Tibial nerve (tissue), 4 donors: ENCODE measurements around the gene GBP7. TPM values are rescaled to one million over a fixed set of nuclear protein-coding genes. Genes with fewer than 3 reads are reported as not detected.

Experiments used
- DNase-seq, 2 donors: peaks; one replicate each; pipeline ENCODE4 v3.0.0-alpha.2; 2019; ENCODE audit warnings: low spot score in 2 of 2
- H3K27ac ChIP-seq, 4 donors: fragments of 200-600 bp; sonication (generic) in 3 of 4; one replicate each; pipeline ENCODE4 v1.5.1; 2017 to 2019; ENCODE audit warnings: mild to moderate bottlenecking in 1 of 4
- H3K27me3 ChIP-seq, 2 donors: fragments of 200-600 bp; sonication (generic) in 1 of 2; one replicate each; pipeline versions ENCODE4 v1.5.1 to v1.6.0; 2017 to 2019
- H3K36me3 ChIP-seq, 3 donors: fragments of 200-600 bp; sonication (generic); one replicate each; pipeline ENCODE4 v1.5.1; 2018 to 2019
- H3K4me1 ChIP-seq, 4 donors: fragments of 200-600 bp; sonication (generic) in 3 of 4; one replicate each; pipeline ENCODE4 v1.5.1; 2017 to 2019
- H3K4me3 ChIP-seq, 4 donors: fragments of 200-600 bp; sonication (generic) in 3 of 4; one replicate each; pipeline ENCODE4 v1.5.1; 2017 to 2019; ENCODE audit warnings: mild to moderate bottlenecking in 1 of 4, moderate library complexity in 1 of 4
- H3K9me3 ChIP-seq, 4 donors: fragments of 200-600 bp; sonication (generic) in 3 of 4; one replicate each; pipeline ENCODE4 v1.5.1; 2017 to 2019
- CTCF ChIP-seq, 5 experiments: fragments of 200-600 bp in 3 of 5; fragments of 450-650 bp in 2 of 5; sonication (generic) in 3 of 5; IDR thresholded peaks; one replicate each; pipeline ENCODE4 v1.5.1; 2016 to 2019; ENCODE audit warnings: antibody characterized with exemption in 5 of 5, mild to moderate bottlenecking in 3 of 5, moderate library complexity in 2 of 5
- EP300 ChIP-seq, 2 donors: sonication (generic); formaldehyde crosslinking; IDR thresholded peaks; one replicate each; pipeline ENCODE4 v1.6.1; 2017; ENCODE audit warnings: antibody characterized with exemption in 2 of 2, mild to moderate bottlenecking in 1 of 2
- POLR2A ChIP-seq, 2 donors: fragments of 450-650 bp; IDR thresholded peaks; one replicate each; pipeline ENCODE4 v1.6.1; 2017; ENCODE audit warnings: antibody characterized with exemption in 2 of 2, mild to moderate bottlenecking in 2 of 2, moderate library complexity in 2 of 2
- WGBS, 2 donors: methylation state at CpG; one replicate each; pipeline ENCODE4 v1.1.5; 2018; 5-methylcytosine and 5-hydroxymethylcytosine counted together
- total RNA-seq, 4 donors: library from RNA; depleted of rRNA; stranded (reverse); fragments of >200 nt; gene quantifications; one replicate each; pipeline ENCODE4 v1.1.0, GENCODE V29; 2016

The GBP7 gene
- total RNA-seq, 4 donors from 2014 or later = not detected

GRCh38 chr1:89121641-89122040 is 54.2 kb downstream of the GBP7 start:
- no peak overlapping the region for H3K4me3 ChIP-seq
- peaks cover 0 to 37% (median 11%) of the 10 kb centered on the region in 4 donors for H3K4me1 ChIP-seq
- no peaks in the 10 kb centered on the region for H3K9me3 ChIP-seq
- no peaks in the 10 kb centered on the region for H3K27me3 ChIP-seq
- peaks cover 0 to 51% (median 21%) of the 10 kb centered on the region in 3 donors for H3K36me3 ChIP-seq
- no peak overlapping the region for H3K27ac ChIP-seq
- 93 to 94% methylated on average over 8 of the region's 8 CpGs for WGBS, 2 donors
- TF ChIP-seq POLR2A (IDR thresholded peaks at IDR 0.05) (no peak), CTCF (IDR thresholded peaks at IDR 0.05) (no peak), EP300 (IDR thresholded peaks at IDR 0.05) (no peak)
- no peak for DNase-seq

GRCh38 chr1:89114662-89115061 is 61.1 kb downstream of the GBP7 start:
- Histone ChIP-seq H3K4me1 (peaks cover 0 to 6% (median 0%) of the 10 kb centered on the region in 4 donors), H3K27ac (no peak overlapping the region), H3K9me3 (no peaks in the 10 kb centered on the region), H3K4me3 (no peak overlapping the region), H3K27me3 (no peaks in the 10 kb centered on the region), H3K36me3 (peaks cover 0 to 98% (median 14%) of the 10 kb centered on the region in 3 donors)
- 85 to 86% methylated on average over 2 of the region's 2 CpGs for WGBS, 2 donors
- TF ChIP-seq CTCF (IDR thresholded peaks at IDR 0.05) (no peak), POLR2A (IDR thresholded peaks at IDR 0.05) (no peak), EP300 (IDR thresholded peaks at IDR 0.05) (no peak)
- DNase-seq = no peak

- H3K27ac ChIP-seq = peak overlapping the region in 1 of 4 donors; percentile 20
- H3K4me1 ChIP-seq = peaks cover 0 to 6% (median 0%) of the 10 kb centered on the region in 4 donors
- WGBS, 2 donors = 49 to 50% methylated on average over 5 of the region's 5 CpGs
- no peak for TF ChIP-seq POLR2A (IDR thresholded peaks at IDR 0.05)
- TF ChIP-seq EP300 (IDR thresholded peaks at IDR 0.05) = no peak
- TF ChIP-seq CTCF (IDR thresholded peaks at IDR 0.05) = no peak
- H3K36me3 ChIP-seq = peaks cover 0 to 98% (median 6%) of the 10 kb centered on the region in 3 donors
- DNase-seq = no peak
- no peak overlapping the region for H3K4me3 ChIP-seq
- no peaks in the 10 kb centered on the region for H3K27me3 ChIP-seq
- H3K9me3 ChIP-seq = no peaks in the 10 kb centered on the region
Measured at GRCh38 chr1:89112871-89113613, 62.8 kb downstream of the GBP7 start.

GRCh38 chr1:89104687-89105086 is 71.1 kb downstream of the GBP7 start:
- H3K27ac ChIP-seq = no peak overlapping the region
- H3K4me3 ChIP-seq = no peak overlapping the region
- no peaks in the 10 kb centered on the region for H3K9me3 ChIP-seq
- no peaks in the 10 kb centered on the region for H3K27me3 ChIP-seq
- no peak for TF ChIP-seq CTCF (IDR thresholded peaks at IDR 0.05)
- TF ChIP-seq EP300 (IDR thresholded peaks at IDR 0.05) = no peak
- no peak for TF ChIP-seq POLR2A (IDR thresholded peaks at IDR 0.05)
- no peaks in the 10 kb centered on the region for H3K4me1 ChIP-seq
- no peak for DNase-seq
- whole genome bisulfite sequencing, 2 donors = 92 to 93% methylated on average over 17 of the region's 17 CpGs
- H3K36me3 ChIP-seq = peaks cover 0 to 59% (median 16%) of the 10 kb centered on the region in 3 donors

GRCh38 chr1:89104147-89104546 is 71.7 kb downstream of the GBP7 start:
- H3K27me3 ChIP-seq = no peaks in the 10 kb centered on the region
- DNase-seq = no peak
- no peaks in the 10 kb centered on the region for H3K9me3 ChIP-seq
- H3K4me3 ChIP-seq = no peak overlapping the region
- WGBS, 2 donors = 89 to 90% methylated on average over 2 of the region's 2 CpGs
- TF ChIP-seq EP300 (IDR thresholded peaks at IDR 0.05) (no peak), POLR2A (IDR thresholded peaks at IDR 0.05) (no peak), CTCF (IDR thresholded peaks at IDR 0.05) (no peak)
- H3K36me3 ChIP-seq = peaks cover 0 to 54% (median 16%) of the 10 kb centered on the region in 3 donors
- no peak overlapping the region for H3K27ac ChIP-seq
- H3K4me1 ChIP-seq = no peaks in the 10 kb centered on the region
